ENCODE data around the gene POLA2.
A peak's percentile ranks its signal among the peaks of the same experiment; 100 is the strongest.

POLA2 gene

GRCh38 chr11:65288706-65289536 is 27.2 kb downstream of the POLA2 start:
- DNase-seq, result no peak

DNA sequence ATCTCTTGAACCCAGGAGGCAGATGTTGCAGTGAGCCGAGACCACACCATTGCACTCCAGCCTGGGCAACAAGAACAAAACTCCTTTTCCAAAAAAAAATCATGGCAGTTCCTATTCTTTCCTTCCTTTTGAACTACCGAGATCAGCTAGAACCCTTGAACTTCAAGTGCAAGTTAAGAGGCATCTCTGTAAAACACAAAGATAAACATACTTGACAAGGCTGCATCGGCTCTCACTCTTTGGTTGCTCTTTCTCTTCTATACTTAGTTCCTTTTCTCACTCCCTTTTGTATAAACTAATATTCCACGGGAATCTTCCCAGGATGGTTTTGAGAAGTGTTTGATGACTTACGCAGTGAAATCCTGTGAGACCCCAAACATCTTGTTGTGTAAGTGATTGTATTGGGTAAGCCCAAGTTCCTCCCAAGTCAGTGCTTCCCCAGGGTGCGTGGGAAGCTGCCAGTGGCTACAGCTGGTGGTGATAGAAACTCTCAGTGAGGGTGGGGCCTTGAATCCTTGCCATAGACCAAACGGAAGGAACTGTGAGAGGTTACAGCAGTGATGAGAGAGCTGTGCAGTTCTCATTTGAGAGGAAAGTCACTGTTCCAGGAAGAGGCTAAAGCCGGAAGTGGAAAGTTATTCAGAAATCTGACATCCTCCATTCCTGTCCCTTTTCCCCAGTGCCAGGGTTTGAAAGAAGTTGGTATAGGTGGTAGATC is 28.8 kb downstream of the POLA2 start:
- DNase-seq, result peak; percentile 95

DNA sequence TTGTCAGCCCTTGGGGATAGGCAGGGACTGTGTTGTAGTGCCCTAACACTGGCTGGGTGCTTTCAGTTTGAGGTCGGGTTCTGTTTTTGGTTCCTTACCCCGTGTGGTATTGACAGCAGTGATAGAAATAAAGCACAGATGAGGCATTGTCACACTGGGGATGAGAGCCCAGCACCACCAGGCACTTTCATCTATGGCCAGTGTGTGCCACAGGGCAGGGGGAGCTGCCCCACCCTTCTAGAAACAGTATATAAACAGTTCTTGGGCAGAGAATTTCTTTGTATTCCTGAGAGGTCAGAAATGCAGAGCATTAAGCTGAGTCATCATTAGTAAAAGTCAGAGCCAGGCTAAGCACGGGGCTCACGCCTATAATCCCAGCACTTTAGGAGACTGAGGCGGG is 29.9 kb downstream of the POLA2 start:
- DNase-seq, result peak; percentile 77

GRCh38 chr11:65292890-65293289 is 31.1 kb downstream of the POLA2 start:
- no peak for DNase-seq

- no peak for DNase-seq
These were observed 32.2 kb downstream of the POLA2 start for GRCh38 chr11:65293909-65294381.

DNA sequence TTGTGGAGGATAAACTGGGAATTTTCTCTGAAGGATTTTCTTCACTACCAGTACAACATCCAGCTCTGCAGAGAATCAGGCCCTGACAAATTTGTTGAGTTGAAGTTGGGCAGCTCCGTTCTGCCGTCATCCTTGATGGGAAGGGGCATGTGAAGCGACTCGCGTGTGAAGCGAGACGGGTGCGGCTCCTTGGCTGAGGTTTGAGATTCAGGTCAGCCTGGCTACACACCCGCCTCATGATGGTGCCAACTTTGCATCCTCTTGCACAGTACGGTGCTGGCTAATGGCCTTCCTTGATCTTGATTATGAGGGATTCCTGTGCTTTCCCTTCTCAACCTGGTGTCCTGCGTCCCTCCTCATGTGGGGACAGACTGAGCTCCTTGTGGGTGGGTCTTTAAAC is 33.2 kb downstream of the POLA2 start:
- DNase-seq, result no peak

DNA sequence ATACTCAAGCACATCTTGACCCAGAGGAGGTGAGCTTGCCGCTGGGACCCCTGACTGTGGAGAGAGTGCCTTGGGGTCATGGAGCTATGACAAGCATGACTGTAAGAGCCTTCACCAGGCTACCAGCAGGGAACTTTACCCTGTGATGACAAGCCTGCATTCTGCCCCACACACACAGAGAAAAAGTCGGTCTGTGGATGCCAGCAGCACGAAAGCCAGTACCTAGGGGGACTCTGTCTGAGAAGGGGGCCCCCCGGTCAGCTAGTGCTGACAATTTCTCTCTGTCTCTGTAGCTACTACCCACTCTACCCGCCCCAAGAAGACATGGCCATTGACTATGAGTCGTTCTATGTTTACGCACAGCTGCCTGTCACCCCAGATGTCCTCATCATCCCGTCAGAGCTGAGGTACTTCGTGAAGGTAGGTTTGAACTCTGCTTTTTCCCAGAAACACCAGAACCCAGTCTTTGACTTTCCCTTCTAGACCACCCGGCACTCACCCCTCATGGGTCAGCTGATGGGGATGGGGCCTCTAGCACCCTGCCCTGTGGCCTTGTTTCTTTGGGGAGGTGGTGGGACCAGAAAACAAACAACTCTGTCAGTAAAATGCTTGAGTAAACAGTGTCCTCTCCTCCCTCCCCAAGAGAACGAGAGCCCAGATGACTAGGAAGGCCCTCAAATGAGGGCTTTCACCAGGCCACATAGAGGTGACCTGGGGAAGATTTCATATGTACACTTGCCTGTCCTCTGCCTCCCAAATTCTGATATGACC is 34.0 kb downstream of the POLA2 start:
- no peak for DNase-seq

GRCh38 chr11:65297026-65297672 is 35.4 kb downstream of the POLA2 start:
- no peak for DNase-seq

DNA sequence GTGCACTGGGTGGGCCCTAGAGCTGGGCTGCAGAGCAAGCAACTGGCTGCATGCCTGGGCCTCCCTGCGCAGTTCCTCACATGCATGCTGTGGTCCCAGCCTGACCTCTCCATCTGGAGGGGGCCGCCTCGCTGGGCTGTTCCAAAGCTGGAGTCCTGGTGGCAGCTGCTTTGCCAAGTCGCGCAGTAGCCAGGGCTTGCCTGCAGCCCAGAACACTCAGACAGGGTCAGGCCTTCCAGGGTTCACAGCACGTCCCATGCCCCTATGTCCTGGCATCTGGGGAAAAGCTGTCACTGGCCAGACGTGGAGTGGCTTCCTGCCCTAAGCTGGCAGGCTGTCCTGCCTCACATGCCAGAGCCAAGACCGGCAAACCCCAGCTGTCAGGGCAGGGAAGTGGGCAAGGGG is 36.4 kb downstream of the POLA2 start:
- no peak for DNase-seq

DNA sequence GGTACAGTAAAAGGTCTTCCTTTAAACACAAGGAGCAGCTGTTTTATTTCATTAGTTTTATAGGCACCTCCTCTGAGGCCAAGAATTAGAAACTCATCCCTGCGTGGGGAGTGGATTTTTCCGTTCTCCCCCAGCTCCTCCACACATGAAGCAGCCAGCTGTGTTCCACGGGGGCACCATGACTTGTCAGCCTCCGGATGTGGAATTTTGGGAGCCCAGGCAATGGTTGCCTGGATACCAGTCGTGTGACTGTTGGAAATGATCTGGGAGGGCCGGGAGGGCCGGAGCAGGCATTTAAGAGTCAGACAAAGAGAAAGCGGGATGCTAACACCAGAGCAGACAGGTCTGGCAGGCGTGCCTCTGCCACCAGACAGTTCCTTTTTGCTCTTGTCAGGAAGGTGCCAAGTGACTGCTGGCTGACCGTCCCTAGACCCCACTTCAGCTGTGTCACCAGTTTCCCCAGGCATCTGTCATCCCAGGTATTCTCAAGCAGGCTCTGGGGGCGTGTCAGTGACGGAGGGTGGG is 37.0 kb downstream of the POLA2 start:
- peak; percentile 53 for DNase-seq

- DNase-seq, result no peak
These were observed 39.0 kb downstream of the POLA2 start for GRCh38 chr11:65300621-65301275.

- DNase-seq, result peak; percentile 14
These were observed 39.9 kb downstream of the POLA2 start for GRCh38 chr11:65301491-65302329.

DNA sequence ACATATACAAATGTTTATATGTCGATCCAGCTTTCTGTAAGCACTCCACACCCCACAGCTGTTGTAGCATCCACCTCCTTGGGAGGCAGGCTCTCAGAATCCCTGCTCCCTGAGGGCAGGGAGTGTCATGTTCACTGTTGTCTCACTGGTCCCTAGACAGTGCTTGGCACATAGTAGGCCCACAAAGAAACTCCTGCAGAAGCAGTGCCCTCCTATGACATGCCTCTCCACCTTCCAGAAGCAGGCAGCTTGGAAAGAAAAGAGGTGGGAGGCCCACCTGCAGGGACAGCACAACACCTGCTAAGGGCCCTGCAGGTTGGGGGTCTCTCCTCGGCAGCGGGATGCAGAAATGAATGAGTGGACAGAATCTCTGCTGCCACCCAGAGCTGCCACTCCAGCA is 41.8 kb downstream of the POLA2 start:
- no peak for DNase-seq

- no peak for DNase-seq
These were observed 42.3 kb downstream of the POLA2 start for GRCh38 chr11:65304110-65304509.

GRCh38 chr11:65304613-65305012 is 42.9 kb downstream of the POLA2 start:
- DNase-seq, result no peak

GRCh38 chr11:65305501-65306268 is 43.9 kb downstream of the POLA2 start:
- peak; percentile 35 for DNase-seq

DNA sequence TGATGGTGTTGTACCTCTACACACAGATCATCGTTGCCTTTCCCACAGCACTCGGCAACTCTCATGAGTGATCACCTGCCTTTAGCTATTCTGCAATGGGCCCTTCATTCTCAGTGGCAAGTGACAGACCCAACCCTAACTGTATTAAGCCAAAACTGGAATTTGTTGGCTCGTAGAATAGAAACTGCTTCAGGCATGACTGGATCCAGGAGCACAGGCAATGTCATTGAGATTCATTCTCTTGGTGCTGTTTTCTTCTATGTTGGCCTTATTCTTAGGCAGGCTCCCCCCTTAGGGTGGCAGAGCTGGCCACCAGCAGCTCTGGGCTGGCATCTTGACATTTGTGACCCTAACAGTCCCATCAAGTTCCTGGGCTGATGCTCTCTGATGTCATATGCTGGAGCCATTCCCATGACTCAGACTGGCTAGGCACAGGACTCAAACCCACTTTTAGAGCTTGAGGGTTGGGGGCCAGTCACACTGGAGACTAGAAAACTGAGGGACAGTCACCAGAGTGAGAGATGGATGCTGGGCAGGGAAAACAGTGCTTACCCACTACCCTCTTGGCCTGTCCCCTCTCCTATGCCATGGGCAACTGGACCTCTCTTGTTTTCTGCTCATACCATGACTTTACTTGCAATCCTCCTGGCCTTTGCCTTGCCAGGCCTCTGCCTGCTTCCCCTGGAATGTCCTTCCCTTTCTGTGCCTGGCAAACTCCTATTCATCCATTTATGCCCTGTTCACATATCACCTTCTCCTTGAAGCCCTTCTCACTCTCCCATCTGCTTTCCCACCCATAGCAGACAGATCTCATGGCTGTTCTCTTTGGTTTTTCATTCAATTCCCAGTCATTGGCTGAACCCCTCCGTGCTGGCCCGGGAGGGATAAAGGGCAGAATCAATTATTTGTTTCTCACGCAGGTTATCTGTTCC is 45.8 kb downstream of the POLA2 start:
- peak; percentile 26 for DNase-seq

DNA sequence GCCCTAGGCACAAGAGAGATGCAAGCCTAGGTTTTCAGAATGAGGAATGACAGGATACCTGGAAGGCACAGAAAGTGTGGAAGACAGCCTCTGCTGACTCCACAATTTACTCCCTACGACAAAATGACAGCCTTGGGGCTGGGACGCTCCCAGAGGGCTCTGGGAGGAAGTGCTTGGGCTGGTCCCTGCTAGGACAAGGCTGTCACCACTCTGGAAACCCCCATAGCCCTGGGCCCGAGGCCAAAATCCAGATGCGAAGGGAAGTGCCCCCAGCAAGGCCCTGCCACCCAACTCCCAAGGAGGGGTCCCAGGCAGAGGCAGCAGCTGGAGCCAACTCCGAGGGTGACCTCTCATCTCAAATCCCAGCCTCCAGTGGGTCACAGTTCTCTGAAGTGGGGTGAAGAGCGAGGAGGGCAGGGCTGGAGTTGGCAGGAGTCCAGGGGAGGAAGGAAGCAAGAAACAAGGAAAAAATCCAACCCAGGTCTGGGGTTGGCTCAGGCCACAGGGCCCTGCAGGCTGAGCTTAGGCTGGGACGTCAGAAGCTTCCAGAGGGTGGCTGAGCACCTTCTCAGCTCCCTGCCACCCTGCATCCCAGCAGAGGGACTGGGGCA is 46.6 kb downstream of the POLA2 start:
- no peak for DNase-seq

GRCh38 chr11:65309006-65309405 is 47.2 kb downstream of the POLA2 start:
- peak; percentile 26 for DNase-seq

All from fibroblast of skin of right biceps (primary cell).